ENCODE measurements around the gene COQ3.

GRCh38 chr6:99369533-99369932 lies 24.5 kb downstream of the COQ3 start:
- TF ChIP-seq POLR2A (IDR thresholded peaks at IDR 0.05) (no peak), CTCF (IDR thresholded peaks at IDR 0.05) (no peak)
